NCI-H146 (cell line): ENCODE results near the gene SLFNL1.

Source experiments
- DNase-seq: peaks from one replicate; lab custom pipeline; 2025; lab: John Stamatoyannopoulos, UW

SLFNL1 gene

GRCh38 chr1:41020109-41020576, 1.4 kb downstream of the SLFNL1 start:
- no peak for DNase-seq

GRCh38 chr1:41019353-41019745, 2.2 kb downstream of the SLFNL1 start:
- no peak for DNase-seq

- DNase-seq, result no peak
Measured at GRCh38 chr1:41018018-41018410, 3.5 kb downstream of the SLFNL1 start.

- no peak for DNase-seq
Measured at GRCh38 chr1:41017141-41018017, 4.1 kb downstream of the SLFNL1 start.

GRCh38 chr1:41015897-41016470, 5.5 kb downstream of the SLFNL1 start:
- DNase-seq, result no peak

- no peak for DNase-seq
Measured at GRCh38 chr1:41015281-41015896, 6.1 kb downstream of the SLFNL1 start.

GRCh38 chr1:41014871-41015270, 6.7 kb downstream of the SLFNL1 start:
- no peak for DNase-seq

- no peak for DNase-seq
Measured at GRCh38 chr1:41013796-41014195, 7.7 kb downstream of the SLFNL1 start.

GRCh38 chr1:41013024-41013423, 8.5 kb downstream of the SLFNL1 start:
- no peak for DNase-seq

- no peak for DNase-seq
Measured at GRCh38 chr1:41010345-41010744, 11.2 kb downstream of the SLFNL1 start.

- no peak for DNase-seq
Measured at GRCh38 chr1:41009466-41009865, 12.1 kb downstream of the SLFNL1 start.

GRCh38 chr1:41006942-41007865, 14.3 kb downstream of the SLFNL1 start:
- DNase-seq, result no peak

- DNase-seq, result no peak
Measured at GRCh38 chr1:41005876-41006275, 15.6 kb downstream of the SLFNL1 start.

GRCh38 chr1:41003640-41004220, 17.8 kb downstream of the SLFNL1 start:
- no peak for DNase-seq

- DNase-seq, result no peak
Measured at GRCh38 chr1:41003127-41003639, 18.3 kb downstream of the SLFNL1 start.

- DNase-seq, result no peak
Measured at GRCh38 chr1:40998668-40999067, 22.9 kb downstream of the SLFNL1 start.

- DNase-seq, result no peak
Measured at GRCh38 chr1:40997096-40997495, 24.4 kb downstream of the SLFNL1 start.

- DNase-seq, result no peak
Measured at GRCh38 chr1:40989066-40989465, 32.5 kb downstream of the SLFNL1 start.

GRCh38 chr1:40988280-40988679, 33.2 kb downstream of the SLFNL1 start:
- DNase-seq, result no peak

GRCh38 chr1:40987439-40988276, 33.9 kb downstream of the SLFNL1 start:
- DNase-seq, result no peak
